Iris pigment epithelial cell (primary cell): ENCODE results near the gene PDE7B.

Source experiments
- DNase-seq: peaks from one replicate; pipeline ENCODE4 v3.0.0-alpha.2; 2011; ENCODE audit warnings: low read depth

PDE7B gene

DNA sequence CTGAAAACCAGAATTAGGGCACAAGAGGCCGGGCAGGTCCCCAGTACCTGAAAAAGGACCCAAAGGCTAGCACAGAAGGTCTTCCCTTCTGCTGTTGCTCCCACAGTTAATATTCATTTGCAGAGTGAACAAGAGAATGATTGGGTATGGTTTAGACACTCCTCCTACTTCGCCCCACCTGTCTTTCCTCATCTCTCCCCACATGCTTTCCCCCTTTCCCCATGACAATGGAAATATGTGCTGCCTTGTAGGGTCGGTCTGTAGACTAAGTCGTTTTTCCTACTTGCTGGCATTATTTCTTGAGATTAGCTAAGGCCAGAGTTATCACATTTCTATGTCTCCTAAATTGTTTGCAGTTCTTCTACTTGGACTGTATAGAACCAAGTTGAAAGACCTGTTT is 181.9 kb downstream of the PDE7B start:
- DNase-seq: no peak

DNA sequence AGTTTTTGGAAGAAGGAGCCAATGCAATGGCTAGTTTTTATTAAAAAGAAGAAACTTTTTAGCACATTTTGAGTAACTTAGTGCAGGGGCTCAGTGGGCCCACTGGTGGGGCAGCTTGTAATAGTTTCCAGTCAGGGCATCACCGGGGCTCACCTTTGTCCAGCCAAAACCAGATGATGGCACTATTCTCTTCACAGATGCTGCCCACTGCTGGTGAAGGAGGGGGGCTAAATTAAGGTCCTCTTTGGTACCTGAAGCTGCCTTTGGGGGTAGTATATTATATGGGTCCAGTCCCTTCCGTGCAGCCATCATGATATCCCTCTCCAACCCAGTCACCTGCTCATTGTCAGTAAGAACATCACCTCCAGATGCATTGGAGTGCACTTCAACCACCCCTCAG is 182.9 kb downstream of the PDE7B start:
- DNase-seq: no peak

DNA sequence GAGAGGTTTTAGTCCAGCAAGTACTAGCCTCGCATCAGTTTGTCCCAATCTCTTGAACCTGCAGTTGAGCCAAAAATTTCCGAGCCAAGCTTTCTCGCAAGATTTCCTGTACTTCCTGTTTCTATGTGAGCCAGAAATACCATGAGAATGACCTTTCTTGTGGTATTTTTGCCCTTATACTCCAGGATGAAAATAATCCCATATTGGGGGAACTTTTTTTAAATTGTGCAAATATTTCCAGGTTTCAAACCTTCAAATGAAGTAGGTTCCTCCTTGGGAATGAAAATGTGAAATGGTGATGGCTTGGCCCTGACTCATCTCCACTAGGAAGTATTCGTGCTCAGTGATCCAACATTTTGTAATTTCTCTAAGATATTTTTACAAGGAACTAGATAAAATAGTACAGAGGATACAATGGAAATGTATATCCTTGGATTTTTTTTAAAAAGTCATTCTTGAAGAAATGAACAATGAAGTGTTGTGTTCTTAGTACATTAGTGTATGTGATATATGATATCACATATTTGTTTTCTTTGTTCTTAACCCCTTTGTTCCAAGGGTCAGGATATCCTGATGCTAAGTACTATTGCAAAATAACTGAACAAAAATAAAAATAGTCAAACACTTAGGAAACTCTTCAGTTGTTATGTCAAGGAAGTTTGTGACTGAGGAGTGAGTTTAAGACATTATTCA is 184.0 kb downstream of the PDE7B start:
- DNase-seq: peak; percentile 73

DNA sequence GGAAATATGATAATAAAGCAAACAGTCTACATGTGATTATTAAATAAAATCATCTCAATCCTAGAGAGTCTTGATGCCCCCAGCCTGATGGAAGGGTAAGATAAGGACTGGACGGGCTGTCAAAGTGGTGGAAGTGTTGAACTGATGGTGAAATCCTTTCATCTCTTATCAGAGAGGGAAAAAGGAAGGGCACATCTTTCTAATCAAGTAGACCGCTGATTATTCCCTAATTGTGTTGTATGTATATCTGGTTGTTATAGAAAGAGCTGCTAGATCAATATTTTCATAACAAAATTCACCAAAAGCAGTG is 184.5 kb downstream of the PDE7B start:
- no peak for DNase-seq

DNA sequence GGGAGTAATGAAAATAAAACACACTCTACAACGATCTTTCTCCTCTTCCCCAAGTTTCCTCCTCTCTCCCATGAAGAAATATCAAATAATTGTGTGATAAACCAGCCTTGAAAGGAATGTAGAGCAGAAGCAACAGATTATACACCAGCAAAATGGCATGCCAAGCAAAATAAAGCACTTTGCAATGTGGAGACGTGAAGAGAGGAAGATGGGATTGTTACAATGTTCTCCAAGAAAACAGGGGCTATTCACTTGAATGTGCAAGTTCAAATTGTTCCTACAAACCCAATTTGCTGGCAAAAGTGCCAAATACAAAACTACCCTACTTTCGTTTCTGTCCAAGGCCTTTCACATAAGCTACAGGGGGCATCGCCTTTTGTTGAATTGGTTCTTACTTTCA is 185.1 kb downstream of the PDE7B start:
- no peak for DNase-seq

DNA sequence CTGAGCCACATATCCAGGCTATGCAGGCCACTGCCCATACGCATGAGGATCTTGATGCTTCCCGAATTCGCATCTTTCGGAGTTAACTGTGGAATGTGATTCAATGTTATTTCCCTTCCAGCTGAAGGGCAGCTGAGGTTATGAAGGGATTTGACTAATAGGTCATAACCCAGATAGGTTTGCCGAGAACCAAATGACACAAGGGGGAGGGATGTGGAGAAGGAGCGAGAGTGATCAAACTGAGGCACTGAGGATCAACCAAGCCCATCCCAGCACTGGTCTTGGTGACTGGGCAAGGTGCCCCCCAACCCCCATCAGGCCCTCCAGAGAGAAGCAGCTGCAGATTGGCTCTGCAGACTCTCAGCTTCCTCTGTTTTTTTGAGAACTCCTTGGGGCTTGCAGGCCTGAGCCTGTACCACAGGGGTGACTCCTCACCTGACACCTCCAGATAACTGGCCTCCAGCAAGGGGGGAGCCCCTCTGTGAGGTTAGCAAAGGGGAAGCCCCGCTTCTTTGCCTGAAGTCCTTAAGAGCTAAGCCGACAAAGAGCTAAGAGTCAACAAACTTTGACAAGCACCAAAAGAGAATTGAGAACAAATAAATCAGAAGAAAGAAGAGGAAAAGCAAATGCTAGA is 185.9 kb downstream of the PDE7B start:
- peak; percentile 50 for DNase-seq

DNA sequence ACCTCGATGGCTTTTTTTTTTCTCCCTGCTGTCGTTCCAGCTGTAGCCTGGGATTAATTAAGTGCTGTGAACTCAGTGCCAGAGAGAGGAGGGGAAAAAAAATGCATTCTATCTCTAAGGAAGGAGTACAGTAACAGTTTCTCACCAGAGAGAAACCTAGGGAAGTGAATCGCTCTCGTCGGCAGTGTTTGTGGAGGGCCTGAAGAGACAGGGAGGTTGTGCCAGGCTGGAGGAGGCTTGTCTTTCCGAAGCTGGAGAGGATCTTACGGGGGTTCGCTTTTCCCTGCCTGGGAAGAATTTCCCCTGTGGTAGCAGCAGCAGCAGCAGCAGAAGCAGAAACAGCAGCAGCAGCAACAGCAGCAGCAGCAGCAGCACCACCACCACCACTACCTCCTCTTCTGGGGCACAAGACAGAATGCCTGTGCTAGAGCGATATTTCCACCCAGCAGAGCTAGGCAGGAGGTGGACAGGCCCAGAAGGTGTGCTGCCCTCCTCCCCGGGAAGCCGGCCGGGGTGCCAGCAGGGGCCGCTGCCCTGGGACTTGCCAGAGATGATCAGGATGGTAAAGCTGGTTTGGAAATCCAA is 186.5 kb downstream of the PDE7B start:
- DNase-seq: peak; percentile 60

DNA sequence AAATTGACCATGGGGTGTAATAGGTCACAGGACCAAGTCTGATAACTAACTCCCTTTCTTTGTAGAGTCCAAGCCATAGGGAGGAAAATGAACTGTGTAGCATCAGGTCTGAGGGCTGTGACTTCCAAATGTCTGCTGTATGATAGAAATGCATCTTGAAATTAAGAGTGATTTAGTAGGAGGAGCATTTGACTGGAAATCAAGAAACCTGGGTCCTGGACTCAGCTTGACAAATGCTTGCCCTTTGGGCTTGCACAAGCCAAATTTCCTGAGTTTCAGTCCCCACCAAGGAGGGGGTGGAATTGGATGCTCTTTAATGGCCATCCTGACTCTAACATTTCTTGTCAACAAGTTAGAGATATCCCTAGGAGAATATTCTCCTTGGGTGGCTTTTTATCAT is 187.0 kb downstream of the PDE7B start:
- no peak for DNase-seq

DNA sequence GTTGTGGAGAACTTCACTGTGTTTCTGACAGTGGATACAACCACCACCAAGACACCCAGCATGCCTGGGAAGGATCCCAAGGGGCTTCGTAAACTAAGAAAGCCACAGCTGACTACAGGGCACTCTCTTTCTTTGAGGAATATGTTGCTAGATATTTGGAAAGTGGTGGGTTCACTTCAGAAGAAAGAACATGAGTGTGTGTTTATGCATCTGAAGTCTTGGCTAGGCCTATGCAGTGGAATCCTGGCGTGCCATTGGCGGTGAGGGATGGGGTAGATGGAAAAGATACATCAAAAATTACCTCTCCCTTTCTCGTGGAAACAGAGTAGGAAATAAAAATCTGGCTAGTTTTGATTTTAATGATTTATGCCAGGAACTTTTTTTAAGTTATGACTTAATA is 187.7 kb downstream of the PDE7B start:
- DNase-seq: no peak

DNA sequence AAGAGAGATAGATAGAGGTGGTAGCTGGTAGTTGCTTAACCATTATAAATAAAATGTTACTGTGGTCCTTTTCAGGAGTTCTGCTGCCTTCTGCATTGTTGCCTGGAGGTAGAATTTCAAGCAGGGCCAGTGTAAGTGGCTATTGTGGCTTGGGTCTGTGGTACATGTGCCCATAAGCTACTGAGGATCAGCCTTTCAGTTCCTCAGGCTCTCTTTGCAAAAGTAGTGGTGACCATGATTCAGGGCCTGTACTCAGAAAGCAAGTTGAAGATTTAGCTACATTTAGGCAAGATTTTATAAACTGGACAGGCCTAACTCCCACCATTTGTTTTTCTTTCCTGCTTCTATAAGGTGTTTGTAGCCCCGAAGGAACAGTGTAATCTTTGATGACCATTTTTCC is 199.0 kb downstream of the PDE7B start:
- no peak for DNase-seq

DNA sequence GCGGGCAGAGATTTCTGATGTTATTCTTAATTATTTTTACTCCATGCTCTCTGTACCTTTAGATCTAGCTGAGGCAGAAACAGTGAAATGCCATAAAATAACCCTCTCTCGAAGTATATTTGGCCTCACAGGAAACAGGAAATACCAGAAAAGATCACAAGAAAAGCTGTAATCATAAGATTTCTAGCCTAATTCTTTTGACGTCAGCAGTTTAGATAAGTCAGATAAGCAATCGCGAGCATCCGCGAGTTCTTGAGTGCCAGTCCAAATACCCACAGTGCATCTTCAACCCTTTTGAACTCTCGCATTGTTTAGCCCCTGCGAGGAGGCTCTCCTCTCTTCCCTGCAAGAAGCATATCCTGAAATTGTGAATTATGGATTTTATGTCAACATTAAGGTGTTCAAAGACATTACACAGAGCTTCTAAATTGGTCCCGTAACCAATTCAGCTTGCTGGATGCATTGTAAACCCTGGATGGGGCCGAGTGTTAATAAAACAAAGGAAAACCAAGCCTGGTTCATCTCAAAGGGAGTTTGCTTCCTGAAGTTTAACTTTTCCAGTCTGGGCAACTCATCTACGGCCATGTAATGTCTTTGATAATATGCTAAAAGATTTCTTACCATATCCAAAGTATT is 199.8 kb downstream of the PDE7B start:
- peak; percentile 89 for DNase-seq

DNA sequence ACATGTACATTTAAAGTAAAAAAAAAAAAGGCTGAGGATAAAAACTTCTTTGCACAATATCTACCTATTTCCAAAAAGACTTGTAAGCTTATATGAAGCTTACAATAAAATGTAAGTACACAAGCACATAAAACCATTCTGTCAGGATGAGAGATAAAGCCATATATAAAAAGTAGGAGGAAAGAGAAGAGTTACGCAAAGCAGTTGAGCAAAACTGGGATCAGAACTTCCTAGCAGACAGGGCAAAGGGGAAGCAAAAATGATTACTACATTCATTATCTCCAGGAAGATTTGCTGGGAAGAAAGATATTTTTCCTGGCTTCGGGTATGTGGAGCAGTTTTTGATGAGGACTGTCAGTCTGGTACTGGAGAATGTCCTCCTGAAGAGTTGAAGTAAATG is 200.5 kb downstream of the PDE7B start:
- no peak for DNase-seq

DNA sequence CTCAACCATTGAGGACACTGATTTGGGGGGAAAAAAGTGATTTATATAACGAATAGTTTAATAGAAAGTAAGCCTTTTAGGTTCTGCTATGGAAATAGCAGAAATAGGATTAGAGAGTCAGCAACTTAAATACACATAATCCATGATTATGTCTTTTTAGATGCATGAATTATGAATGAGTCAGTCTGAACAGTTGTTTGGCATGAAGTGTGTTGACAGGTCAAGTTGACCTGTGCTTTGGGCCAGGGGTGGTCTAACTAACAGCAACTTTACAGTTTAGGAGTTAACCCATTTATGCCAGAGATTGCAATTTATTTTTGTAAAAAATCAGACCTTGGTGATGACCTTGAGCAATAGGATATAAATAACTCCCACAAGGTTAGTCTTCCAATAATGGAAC is 207.4 kb downstream of the PDE7B start:
- DNase-seq: peak; percentile 41

DNA sequence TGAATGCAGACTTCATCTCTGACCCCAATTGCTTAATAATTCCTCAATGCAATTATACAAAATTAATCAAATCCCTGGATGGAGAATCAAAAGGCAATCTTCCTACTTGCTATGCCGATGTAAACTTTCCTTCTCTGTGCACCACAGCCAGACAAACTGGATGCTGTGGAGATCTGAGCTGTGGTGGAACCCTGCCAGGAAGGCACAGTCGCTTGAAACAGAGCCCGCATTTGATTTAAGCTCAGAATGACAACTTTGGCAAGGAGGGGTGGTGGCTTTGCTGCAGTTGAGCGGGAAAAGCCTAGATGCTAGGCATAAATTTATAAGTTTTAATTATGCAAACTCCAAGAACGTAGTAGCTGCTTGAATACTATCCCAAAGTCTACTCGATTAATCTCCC is 207.8 kb downstream of the PDE7B start:
- DNase-seq: no peak

DNA sequence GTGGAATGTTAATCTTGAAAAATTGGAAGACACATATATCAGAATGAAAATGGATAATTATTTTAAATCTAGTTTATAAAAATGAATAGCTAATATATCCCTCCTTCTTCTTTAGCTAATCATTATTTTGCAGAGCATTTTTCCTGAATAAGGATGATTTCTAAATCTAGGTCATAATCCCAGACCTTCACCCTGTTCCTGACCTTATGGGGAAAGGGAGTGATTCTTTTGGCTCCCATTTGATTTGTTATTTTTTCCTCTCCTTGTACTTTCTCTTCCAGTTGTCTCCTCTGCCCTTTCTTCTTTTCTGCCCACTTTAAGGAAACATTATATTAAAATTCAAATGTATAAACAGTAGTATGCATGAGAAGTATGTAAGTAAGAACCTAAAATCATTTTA is 208.6 kb downstream of the PDE7B start:
- no peak for DNase-seq

DNA sequence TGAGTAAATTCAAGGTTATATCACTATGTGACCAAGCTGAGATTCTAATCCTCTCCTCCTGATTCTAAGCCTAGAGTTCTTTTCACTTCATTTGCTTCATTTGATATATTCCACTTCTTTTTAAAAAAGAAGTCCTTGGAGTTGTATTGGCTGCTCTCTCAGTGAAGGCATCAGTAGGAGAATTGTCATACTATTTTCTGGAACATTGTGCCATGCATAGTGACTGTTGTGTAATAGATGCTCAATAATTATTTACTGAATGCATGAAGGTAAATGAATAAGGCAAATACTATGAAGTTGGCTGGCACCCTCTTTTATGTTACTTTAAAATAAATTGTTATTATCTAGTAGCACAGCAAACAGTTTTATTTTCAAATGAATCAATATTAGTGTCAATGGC is 209.3 kb downstream of the PDE7B start:
- DNase-seq: no peak

DNA sequence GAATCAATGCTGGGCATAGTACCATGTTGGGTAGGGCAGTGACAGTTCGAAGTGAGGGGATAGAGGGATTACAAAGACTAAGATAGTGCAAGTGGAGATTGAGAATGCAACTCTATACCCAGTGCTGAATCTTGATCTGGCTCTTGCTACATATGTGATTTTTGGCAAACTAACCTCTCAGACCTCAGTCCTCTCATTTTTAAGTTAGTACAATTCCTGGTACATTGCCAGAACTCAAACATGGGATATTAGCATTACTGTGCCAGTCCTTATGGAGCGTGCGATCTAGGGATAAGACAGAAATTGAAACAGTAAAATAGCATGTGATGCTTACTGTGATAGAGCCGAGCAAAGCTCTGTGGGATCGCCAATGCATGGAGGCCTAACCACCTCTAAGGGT is 210.2 kb downstream of the PDE7B start:
- DNase-seq: no peak

DNA sequence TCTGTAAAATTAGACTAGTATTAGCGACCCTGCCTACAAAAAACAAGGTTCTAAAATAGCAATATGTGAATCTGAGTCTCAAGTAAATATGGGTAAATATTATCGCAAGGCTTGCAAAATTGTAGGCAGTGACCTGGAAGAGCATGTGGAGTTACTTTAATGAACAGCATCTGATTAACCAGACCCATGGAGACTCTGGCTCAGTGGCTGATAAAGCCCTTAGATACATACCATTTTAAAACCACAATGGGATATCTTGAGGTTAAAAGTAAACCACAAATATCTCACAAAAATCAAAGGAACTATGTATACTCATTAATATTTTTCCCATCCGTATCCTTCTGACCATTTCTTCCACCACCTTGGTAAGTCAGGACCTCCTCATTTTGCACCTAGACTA is 211.6 kb downstream of the PDE7B start:
- DNase-seq: peak; percentile 86

DNA sequence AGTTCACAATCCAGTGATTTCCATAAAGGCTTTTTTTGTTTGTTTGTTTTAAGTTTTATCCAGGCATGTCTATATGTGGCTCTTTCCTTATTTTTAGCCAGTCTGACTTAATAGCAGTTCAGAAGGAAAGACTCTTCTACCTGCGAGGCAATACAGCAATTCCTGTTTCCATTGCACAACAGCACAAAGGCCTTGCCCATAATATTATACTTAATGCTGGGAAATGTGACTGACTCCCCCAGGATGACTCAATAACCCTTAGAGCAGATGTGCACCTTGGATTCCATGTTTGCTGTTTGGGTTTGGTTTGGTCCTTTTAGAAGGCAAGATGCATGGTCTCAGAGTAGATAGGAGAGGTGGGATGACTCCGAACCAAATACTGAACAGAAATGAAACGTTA is 214.5 kb downstream of the PDE7B start:
- DNase-seq: peak; percentile 64

DNA sequence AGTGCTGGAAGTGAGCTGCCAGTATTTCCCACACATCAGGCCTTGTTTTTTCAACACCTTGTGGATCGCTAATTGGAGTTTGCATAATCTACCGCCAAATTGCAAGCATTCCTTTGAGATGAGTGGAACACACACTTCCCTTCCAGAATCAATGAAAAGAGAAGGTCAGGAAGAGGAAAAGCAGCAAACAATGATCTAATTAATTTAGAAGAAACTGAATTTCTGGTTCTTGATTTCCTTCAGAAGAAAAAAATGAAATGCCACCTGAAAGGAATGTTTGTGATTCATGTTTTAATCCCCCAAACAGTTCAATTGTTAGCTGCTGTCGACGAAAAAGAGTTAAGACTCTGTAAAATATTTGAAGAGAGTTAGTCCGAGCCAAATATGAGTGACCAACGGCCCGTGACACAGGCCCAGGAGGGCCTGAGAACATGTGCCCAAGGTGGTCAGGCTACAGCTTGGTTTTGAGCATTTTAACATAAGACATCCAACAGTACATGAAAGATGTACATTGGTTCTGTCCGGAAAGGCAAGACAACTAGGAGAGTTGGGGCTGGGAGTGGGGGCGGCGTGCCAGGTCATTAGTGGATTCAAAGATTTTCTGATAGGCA is 216.3 kb downstream of the PDE7B start:
- peak; percentile 56 for DNase-seq

DNA sequence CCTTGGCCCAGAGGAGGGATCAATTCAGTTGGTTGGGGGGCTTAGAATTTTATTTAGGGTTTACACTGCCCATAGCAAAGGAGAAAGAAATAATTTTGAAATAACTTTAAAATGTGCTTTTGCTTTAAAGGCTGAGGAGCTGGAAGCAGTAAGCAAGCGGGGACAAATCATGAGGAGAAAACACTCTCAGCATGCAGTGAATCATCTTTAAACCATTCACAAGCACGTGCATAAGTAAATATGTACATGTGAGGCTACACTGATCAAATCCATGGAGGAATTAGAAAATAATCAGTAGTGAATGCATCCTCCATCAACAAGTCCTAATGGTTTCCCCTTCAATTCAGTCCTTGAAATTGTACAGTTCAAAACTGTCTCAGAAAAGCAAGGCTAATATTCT is 217.6 kb downstream of the PDE7B start:
- peak; percentile 86 for DNase-seq

DNA sequence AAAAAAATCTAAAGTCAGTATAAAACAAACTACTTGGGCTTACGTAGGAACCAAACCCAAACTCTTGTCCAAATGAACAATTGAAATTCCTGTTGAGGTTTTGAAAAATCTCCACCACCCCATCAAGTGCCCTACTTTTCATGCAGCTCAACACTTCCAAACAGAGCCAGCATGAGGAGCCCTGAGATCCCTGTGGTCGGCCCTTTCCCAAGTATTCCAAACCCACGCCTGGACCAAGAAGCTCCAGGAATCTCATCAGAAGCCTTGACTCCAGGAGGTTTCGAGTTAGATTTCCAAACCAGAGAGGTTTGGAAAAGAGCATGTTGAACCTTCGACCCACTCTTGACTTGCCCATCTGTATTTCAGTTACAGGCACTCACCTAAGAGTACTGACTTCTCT is 219.3 kb downstream of the PDE7B start:
- no peak for DNase-seq

DNA sequence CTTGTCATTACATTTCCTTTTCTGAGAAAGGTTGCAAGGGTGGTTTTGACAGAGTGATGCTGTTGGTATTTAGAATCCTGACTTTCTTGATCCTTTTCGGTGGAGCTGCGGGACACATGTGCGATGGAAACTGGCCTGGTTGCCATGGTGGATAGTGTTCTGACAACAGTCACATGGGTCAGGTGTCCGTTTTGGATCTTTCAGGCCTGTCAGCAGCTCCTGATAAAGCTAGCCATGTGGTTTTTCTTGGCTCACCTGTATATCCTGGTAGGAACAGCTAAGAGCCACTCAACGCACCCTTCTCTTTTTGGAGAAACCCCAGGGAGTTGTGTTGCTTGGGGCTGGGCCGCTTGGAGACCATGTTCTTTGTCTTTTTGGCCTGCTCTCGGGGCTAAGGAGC is 221.2 kb downstream of the PDE7B start:
- DNase-seq: no peak
